K562 (cell line): ENCODE data around the gene COL9A3.

ENCODE experiments used
- ATF7 ChIP-seq: fragments of 450-650 bp; IDR thresholded peaks from 2 replicates; pipeline ENCODE4 v1.7.1; 2014; ENCODE audit warnings: mild to moderate bottlenecking, moderate library complexity
- CTCF ChIP-seq, 3 experiments: IDR thresholded peaks in 2 of 3; conservative IDR thresholded peaks in 1 of 3; 2 replicates each; pipeline ENCODE4 v1.5.1; 2011 to 2012; ENCODE audit warnings: low read length in 3 of 3, mild to moderate bottlenecking in 3 of 3, control low read depth in 2 of 3, improper control_type of control experiment in 1 of 3, inconsistent platforms in 1 of 3, low read depth in 1 of 3, mixed read lengths in 1 of 3, moderate library complexity in 1 of 3; ENCODE audit not compliant: insufficient read depth in 2 of 3
- EGR1 ChIP-seq: fragments of 450-650 bp; conservative IDR thresholded peaks from 2 replicates; pipeline ENCODE4 v1.6.1; 2017; ENCODE audit warnings: mild to moderate bottlenecking
- FOSL1 ChIP-seq: fragments of 200-800 bp; sonication (Bioruptor generic); conservative IDR thresholded peaks from 2 replicates; pipeline ENCODE4 v1.6.1; 2016; ENCODE audit warnings: missing genetic modification characterization, missing compliant biosample characterization
- IRF1 ChIP-seq: sonication (generic); formaldehyde crosslinking; IDR thresholded peaks from 2 replicates; pipeline ENCODE4 v1.8.0; 2022; ENCODE audit warnings: missing genetic modification reagents, mild to moderate bottlenecking, borderline replicate concordance
- SMARCA4 ChIP-seq: fragments of 450-650 bp; IDR thresholded peaks from 2 replicates; pipeline ENCODE4 v1.6.1; 2016
- ZC3H11A ChIP-seq: IDR thresholded peaks from 2 replicates; pipeline ENCODE4 v1.6.1; 2012; ENCODE audit warnings: low read depth, low read length, improper control_type of control experiment
- ZNF785 ChIP-seq: fragments of 250-450 bp; sonication (Bioruptor Pico); IDR thresholded peaks from 2 replicates; pipeline ENCODE4 v1.4.0; 2020; ENCODE audit warnings: mild to moderate bottlenecking

GRCh38 chr20:62775206-62775605 lies 41.6 kb upstream of the COL9A3 start:
- TF ChIP-seq EGR1 (no peak), ZNF785 (no peak), CTCF (IDR thresholded peaks at IDR 0.05 in 2 of 3, conservative IDR thresholded peaks at IDR 0.05 in 1 of 3; ENCODE audit: insufficient read depth in 2 of 3, low read depth in 1 of 3, low read length in 3 of 3) (no peak), ZC3H11A (no peak), FOSL1 (tag) (no peak), ATF7 (no peak), SMARCA4 (no peak), IRF1 (CRISPR knock-in tag) (no peak)
